ENCODE results near the gene GULP1.

GRCh38 chr2:188285049-188285448 lies 6.6 kb upstream of the GULP1 start:
- TF ChIP-seq, protein P1, sequence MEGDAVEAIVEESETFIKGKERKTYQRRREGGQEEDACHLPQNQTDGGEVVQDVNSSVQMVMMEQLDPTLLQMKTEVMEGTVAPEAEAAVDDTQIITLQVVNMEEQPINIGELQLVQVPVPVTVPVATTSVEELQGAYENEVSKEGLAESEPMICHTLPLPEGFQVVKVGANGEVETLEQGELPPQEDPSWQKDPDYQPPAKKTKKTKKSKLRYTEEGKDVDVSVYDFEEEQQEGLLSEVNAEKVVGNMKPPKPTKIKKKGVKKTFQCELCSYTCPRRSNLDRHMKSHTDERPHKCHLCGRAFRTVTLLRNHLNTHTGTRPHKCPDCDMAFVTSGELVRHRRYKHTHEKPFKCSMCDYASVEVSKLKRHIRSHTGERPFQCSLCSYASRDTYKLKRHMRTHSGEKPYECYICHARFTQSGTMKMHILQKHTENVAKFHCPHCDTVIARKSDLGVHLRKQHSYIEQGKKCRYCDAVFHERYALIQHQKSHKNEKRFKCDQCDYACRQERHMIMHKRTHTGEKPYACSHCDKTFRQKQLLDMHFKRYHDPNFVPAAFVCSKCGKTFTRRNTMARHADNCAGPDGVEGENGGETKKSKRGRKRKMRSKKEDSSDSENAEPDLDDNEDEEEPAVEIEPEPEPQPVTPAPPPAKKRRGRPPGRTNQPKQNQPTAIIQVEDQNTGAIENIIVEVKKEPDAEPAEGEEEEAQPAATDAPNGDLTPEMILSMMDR (IDR thresholded peaks at IDR 0.05; ENCODE audit: poor library complexity, severe bottlenecking) = no peak
- TF ChIP-seq SMC3 (conservative IDR thresholded peaks at IDR 0.05; ENCODE audit: poor library complexity) (no peak), EZH2 (IDR thresholded peaks at IDR 0.05; ENCODE audit: borderline replicate concordance, insufficient read depth, low read length, poor library complexity, severe bottlenecking) (no peak), POLR2AphosphoS5 (IDR thresholded peaks at IDR 0.05) (no peak)

All from neural cell (in vitro differentiated cells).